Heart left ventricle (tissue), 13 donors: ENCODE data around the gene HOOK2.

ENCODE experiments used
- POLR2A ChIP-seq, 2 donors: fragments of 450-650 bp; IDR thresholded peaks; one replicate each; pipeline ENCODE4 v1.6.1; 2017; ENCODE audit warnings: antibody characterized with exemption in 2 of 2, mild to moderate bottlenecking in 2 of 2, moderate library complexity in 2 of 2
- TF ChIP-seq, protein P1 (sequence below), 12 donors: fragments of 200-600 bp; sonication (generic) in 4 of 12; IDR thresholded peaks; one replicate each; pipeline versions ENCODE4 v1.5.0 to v1.8.0; 2018 to 2022; ENCODE audit warnings: antibody characterized with exemption in 12 of 12, mild to moderate bottlenecking in 5 of 12
- donor health status: ischemic (EF 13 %, LVEDD 7.1; RV severe dilation, severe dysfunction).
- donor health status: DM: no; HTN: yes; CAD: no.
- donor health status: DM: no; HTN: no; CAD: no.
- donor health status: ischemic (EF 25% LVEDD 6.9; RV normal size, moderate dysfunction).
- donor health status: ischemic (EF 25% LVEDD 5.7; RV mildly dilated, moderate dysfunction).
- donor health status: ischemic (EF 35%, LVEDD 5.7; RV mildly dilated, moderate dysfunction).
- donor health status: nonischemic (EF 11% LVEDD 7.7; RV severe dilation, severe dysfunction).
- donor health status: DM: yes; HTN: yes; CAD: no.
- donor health status: PGD.
- donor health status: ischemic (EF 29% LVEDD 5.4; RV normal size, mild dysfunction).
- donor health status: nonischemic (EF 23%, LVEDD 6.1; RV moderate dilation, normal function).

- TF ChIP-seq, protein P1, sequence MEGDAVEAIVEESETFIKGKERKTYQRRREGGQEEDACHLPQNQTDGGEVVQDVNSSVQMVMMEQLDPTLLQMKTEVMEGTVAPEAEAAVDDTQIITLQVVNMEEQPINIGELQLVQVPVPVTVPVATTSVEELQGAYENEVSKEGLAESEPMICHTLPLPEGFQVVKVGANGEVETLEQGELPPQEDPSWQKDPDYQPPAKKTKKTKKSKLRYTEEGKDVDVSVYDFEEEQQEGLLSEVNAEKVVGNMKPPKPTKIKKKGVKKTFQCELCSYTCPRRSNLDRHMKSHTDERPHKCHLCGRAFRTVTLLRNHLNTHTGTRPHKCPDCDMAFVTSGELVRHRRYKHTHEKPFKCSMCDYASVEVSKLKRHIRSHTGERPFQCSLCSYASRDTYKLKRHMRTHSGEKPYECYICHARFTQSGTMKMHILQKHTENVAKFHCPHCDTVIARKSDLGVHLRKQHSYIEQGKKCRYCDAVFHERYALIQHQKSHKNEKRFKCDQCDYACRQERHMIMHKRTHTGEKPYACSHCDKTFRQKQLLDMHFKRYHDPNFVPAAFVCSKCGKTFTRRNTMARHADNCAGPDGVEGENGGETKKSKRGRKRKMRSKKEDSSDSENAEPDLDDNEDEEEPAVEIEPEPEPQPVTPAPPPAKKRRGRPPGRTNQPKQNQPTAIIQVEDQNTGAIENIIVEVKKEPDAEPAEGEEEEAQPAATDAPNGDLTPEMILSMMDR (IDR thresholded peaks at IDR 0.05), result no peak
- TF ChIP-seq POLR2A (IDR thresholded peaks at IDR 0.05), result no peak
Measured at GRCh38 chr19:12721656-12722565, 53.4 kb downstream of the HOOK2 start.
